ENCODE measurements around the gene PACS2. TPM values are rescaled to one million over a fixed set of nuclear protein-coding genes. Genes with fewer than 3 reads are reported as not detected.

Gene PACS2
- total RNA-seq, 2 donors from 2014 or later: 117 to 121 TPM

DNA sequence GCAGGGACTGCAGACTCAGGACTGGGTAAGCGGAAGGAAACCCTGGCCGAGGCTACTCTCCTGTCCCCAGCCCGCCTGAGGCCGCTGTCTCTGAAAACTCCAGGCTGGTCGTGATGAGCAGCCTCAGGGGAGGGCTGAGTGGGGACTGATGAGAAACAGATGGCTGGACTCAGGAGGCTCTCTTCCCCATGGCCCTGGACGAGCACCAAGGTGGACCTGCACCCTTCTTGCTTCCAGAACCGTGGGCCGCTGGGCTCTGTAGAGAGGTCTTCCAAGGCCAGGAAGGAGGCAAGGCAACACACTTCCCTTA is 84.9 kb downstream of the PACS2 start:
- Histone ChIP-seq H3K9me3 (ENCODE audit: control insufficient read depth, low read length) (peaks cover 33% of the 10 kb centered on the region), H3K27me3 (ENCODE audit: control insufficient read depth, insufficient read depth, low read length, poor library complexity, severe bottlenecking) (no peaks in the 10 kb centered on the region), H3K4me3 (ENCODE audit: low read length) (peak overlapping the region; percentile 80), H3K27ac (ENCODE audit: low read depth, low read length) (no peak overlapping the region), H3K36me3 (ENCODE audit: control insufficient read depth, insufficient read depth, low read length) (peaks cover 23% of the 10 kb centered on the region), H3K4me1 (ENCODE audit: control insufficient read depth, insufficient read depth, low read length) (no peaks in the 10 kb centered on the region), H3K9ac (ENCODE audit: extremely low read depth, low read length, poor library complexity, severe bottlenecking) (no peak overlapping the region)
- peaks cover 58% of the 10 kb centered on the region for H3K9me3 Mint-ChIP-seq
- H3K4me3 Mint-ChIP-seq: peak overlapping the region; percentile 59
- peaks cover 35% of the 10 kb centered on the region for H3K27me3 Mint-ChIP-seq (ENCODE audit: insufficient read depth)
- peaks cover 37% of the 10 kb centered on the region for H3K36me3 Mint-ChIP-seq (ENCODE audit: low read depth)
- no peaks in the 10 kb centered on the region for H3K4me1 Mint-ChIP-seq
- no peak overlapping the region for H3K27ac Mint-ChIP-seq
- TF ChIP-seq, protein P1, sequence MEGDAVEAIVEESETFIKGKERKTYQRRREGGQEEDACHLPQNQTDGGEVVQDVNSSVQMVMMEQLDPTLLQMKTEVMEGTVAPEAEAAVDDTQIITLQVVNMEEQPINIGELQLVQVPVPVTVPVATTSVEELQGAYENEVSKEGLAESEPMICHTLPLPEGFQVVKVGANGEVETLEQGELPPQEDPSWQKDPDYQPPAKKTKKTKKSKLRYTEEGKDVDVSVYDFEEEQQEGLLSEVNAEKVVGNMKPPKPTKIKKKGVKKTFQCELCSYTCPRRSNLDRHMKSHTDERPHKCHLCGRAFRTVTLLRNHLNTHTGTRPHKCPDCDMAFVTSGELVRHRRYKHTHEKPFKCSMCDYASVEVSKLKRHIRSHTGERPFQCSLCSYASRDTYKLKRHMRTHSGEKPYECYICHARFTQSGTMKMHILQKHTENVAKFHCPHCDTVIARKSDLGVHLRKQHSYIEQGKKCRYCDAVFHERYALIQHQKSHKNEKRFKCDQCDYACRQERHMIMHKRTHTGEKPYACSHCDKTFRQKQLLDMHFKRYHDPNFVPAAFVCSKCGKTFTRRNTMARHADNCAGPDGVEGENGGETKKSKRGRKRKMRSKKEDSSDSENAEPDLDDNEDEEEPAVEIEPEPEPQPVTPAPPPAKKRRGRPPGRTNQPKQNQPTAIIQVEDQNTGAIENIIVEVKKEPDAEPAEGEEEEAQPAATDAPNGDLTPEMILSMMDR (conservative IDR thresholded peaks at IDR 0.05): no peak
- no peak for DNase-seq
- 98 to 100% methylated on average over 5 to 8 of the region's 8 CpGs for WGBS, 2 experiments (ENCODE audit: insufficient coverage in 1 of 2, insufficient read length in 1 of 2)

DNA sequence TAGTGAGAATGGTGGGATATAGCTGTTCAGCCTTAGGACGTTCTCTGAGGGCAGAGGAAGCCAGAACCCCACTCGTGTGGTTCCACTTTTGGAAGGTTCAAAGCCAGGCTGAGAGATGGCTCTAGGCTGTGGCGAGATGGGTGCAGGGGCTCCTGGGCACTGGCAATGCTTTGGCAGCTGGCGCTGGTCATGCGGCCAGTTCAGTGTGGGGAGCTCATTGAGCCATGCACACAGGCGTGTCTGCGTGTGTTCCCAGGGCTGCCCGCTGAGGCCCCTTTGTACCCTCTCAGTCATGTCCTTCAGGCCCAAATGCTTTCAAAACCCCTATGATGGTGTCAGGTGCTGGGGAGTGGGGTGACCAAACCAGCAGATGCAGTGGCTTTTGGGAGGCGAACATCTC is 85.5 kb downstream of the PACS2 start:
- peaks cover 40% of the 10 kb centered on the region for H3K27me3 Mint-ChIP-seq (ENCODE audit: insufficient read depth)
- peaks cover 33% of the 10 kb centered on the region for H3K36me3 Mint-ChIP-seq (ENCODE audit: low read depth)
- no peak overlapping the region for H3K27ac ChIP-seq (ENCODE audit: low read depth, low read length)
- no peak overlapping the region for H3K9ac ChIP-seq (ENCODE audit: extremely low read depth, low read length, poor library complexity, severe bottlenecking)
- no peak overlapping the region for H3K27ac Mint-ChIP-seq
- H3K4me3 Mint-ChIP-seq: peak overlapping the region; percentile 59
- no peaks in the 10 kb centered on the region for H3K4me1 Mint-ChIP-seq
- H3K27me3 ChIP-seq (ENCODE audit: control insufficient read depth, insufficient read depth, low read length, poor library complexity, severe bottlenecking): no peaks in the 10 kb centered on the region
- 94 to 97% methylated on average over 9 of the region's 9 CpGs for WGBS, 2 experiments (ENCODE audit: insufficient coverage in 1 of 2, insufficient read length in 1 of 2)
- TF ChIP-seq, protein P1 (conservative IDR thresholded peaks at IDR 0.05): no peak
- H3K4me1 ChIP-seq (ENCODE audit: control insufficient read depth, insufficient read depth, low read length): no peaks in the 10 kb centered on the region
- H3K9me3 ChIP-seq (ENCODE audit: control insufficient read depth, low read length): peaks cover 37% of the 10 kb centered on the region
- peaks cover 23% of the 10 kb centered on the region for H3K36me3 ChIP-seq (ENCODE audit: control insufficient read depth, insufficient read depth, low read length)
- peaks cover 64% of the 10 kb centered on the region for H3K9me3 Mint-ChIP-seq
- no peak for DNase-seq
- H3K4me3 ChIP-seq (ENCODE audit: low read length): peak overlapping the region; percentile 80

DNA sequence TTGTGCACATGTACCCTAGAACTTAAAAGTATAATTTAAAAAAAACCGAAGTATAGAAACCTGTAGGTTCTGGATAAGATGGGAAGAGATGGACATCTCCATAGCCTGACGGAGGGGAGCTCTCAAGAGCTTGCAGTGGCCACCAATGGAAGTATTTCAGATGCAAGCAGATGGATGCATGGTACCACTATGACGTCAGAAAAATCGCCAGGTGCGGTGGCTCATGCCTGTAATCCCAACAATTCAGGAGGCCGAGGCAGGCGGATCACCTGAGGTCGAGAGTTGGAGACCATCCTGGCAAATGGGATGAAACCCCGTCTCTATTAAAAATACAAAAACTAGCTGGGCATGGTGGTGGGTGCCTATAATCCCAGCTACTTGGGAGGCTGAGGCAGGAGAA is 87.2 kb downstream of the PACS2 start:
- peaks cover 33% of the 10 kb centered on the region for H3K36me3 Mint-ChIP-seq (ENCODE audit: low read depth)
- peaks cover 55% of the 10 kb centered on the region for H3K27me3 Mint-ChIP-seq (ENCODE audit: insufficient read depth)
- no peak overlapping the region for H3K27ac Mint-ChIP-seq
- H3K4me1 Mint-ChIP-seq: no peaks in the 10 kb centered on the region
- DNase-seq: no peak
- 93 to 94% methylated on average over 9 of the region's 9 CpGs for WGBS, 2 experiments (ENCODE audit: insufficient coverage in 1 of 2, insufficient read length in 1 of 2)
- Histone ChIP-seq H3K27me3 (ENCODE audit: control insufficient read depth, insufficient read depth, low read length, poor library complexity, severe bottlenecking) (no peaks in the 10 kb centered on the region), H3K36me3 (ENCODE audit: control insufficient read depth, insufficient read depth, low read length) (peaks cover 23% of the 10 kb centered on the region), H3K9me3 (ENCODE audit: control insufficient read depth, low read length) (peaks cover 37% of the 10 kb centered on the region), H3K4me3 (ENCODE audit: low read length) (no peak overlapping the region), H3K4me1 (ENCODE audit: control insufficient read depth, insufficient read depth, low read length) (no peaks in the 10 kb centered on the region), H3K9ac (ENCODE audit: extremely low read depth, low read length, poor library complexity, severe bottlenecking) (no peak overlapping the region), H3K27ac (ENCODE audit: low read depth, low read length) (no peak overlapping the region)
- TF ChIP-seq, protein P1 (conservative IDR thresholded peaks at IDR 0.05): no peak
- H3K4me3 Mint-ChIP-seq: no peak overlapping the region
- peaks cover 79% of the 10 kb centered on the region for H3K9me3 Mint-ChIP-seq
